K562 (cell line): ENCODE data around the gene SATB1. TPM values are rescaled to one million over a fixed set of nuclear protein-coding genes. Genes with fewer than 3 reads are reported as not detected.

Source experiments
- ATAC-seq: fragments of 200-7000 bp; cut with Tn5 transposase; 3 replicates; pipeline ENCODE4 v1.9.1; 2020; ENCODE audit warnings: moderate library complexity
- BruUV-seq: library from RNA; stranded (reverse); fragments of 400-500 nt; replicated peaks from 2 replicates; lab custom pipeline; 2021; lab: Mats Ljungman, UMichigan
- CTCF ChIA-PET: fragments of 300-600 bp; formaldehyde crosslinking; extraction: SDS; loops from one replicate; lab custom pipeline; 2021; ENCODE audit warnings: low intra/inter-chr PET ratio; lab: Yijun Ruan, JAX
- POLR2A ChIA-PET: fragments of 300-600, 350-650 bp; sonication (Branson Sonifier 250); formaldehyde crosslinking; extraction: SDS; loops from one replicate; lab custom pipeline; 2021; ENCODE audit warnings: antibody characterized with exemption, inconsistent platforms; lab: Yijun Ruan, JAX
- DNase-seq, 4 experiments: peaks; one replicate each; pipeline versions ENCODE4 v3.0.0 to v3.0.0-alpha.2; 2011 to 2018; ENCODE audit warnings: low spot score in 3 of 4, mixed read lengths in 3 of 4; ENCODE audit errors: extremely low read depth in 1 of 4
- FAIRE-seq: peaks from 2 replicates; lab custom pipeline; 2011; peaks lifted over from hg19 to GRCh38; lab: Jason Lieb, UNC
- H2AFZ ChIP-seq: 2 replicates; pipeline ENCODE4 v1.6.0; 2011; ENCODE audit warnings: low read depth, low read length, control low read depth, inconsistent platforms
- H3K27ac ChIP-seq: fragments of 200-600 bp; 3 replicates; pipeline ENCODE4 v1.8.0; 2011; ENCODE audit warnings: low read depth, mild to moderate bottlenecking, control low read depth, inconsistent platforms, low read length, moderate library complexity, mixed read lengths; ENCODE audit errors: extremely low read depth
- H3K27me3 ChIP-seq, 2 experiments: fragments of 300-600 bp in 1 of 2; 2 replicates in 1 of 2; 3 replicates in 1 of 2; pipeline versions ENCODE4 v1.6.0 to v1.8.0; 2011; ENCODE audit warnings: inconsistent platforms in 2 of 2, low read length in 2 of 2, mild to moderate bottlenecking in 1 of 2, mixed read lengths in 1 of 2, moderate library complexity in 1 of 2; ENCODE audit not compliant: control insufficient read depth in 2 of 2, insufficient read depth in 2 of 2
- H3K36me3 ChIP-seq: fragments of 300-600 bp; 3 replicates; pipeline ENCODE4 v1.8.0; 2011; ENCODE audit warnings: mild to moderate bottlenecking, low read length, inconsistent platforms; ENCODE audit not compliant: control insufficient read depth, insufficient read depth
- H3K4me1 ChIP-seq, 2 experiments: fragments of 200-600 bp in 1 of 2; replicated peaks in 1 of 2; 2 replicates in 1 of 2; 3 replicates in 1 of 2; pipeline versions ENCODE4 v1.5.1 to v1.8.0; 2011; ENCODE audit warnings: inconsistent platforms in 2 of 2, low read length in 2 of 2, mild to moderate bottlenecking in 1 of 2, mixed read lengths in 1 of 2, moderate library complexity in 1 of 2; ENCODE audit not compliant: control insufficient read depth in 2 of 2, insufficient read depth in 2 of 2
- H3K4me2 ChIP-seq: 2 replicates; pipeline ENCODE4 v1.6.1; 2011; ENCODE audit warnings: low read length, control low read depth, inconsistent platforms, mixed read lengths; ENCODE audit not compliant: insufficient read depth
- H3K4me3 ChIP-seq: fragments of 200-600 bp; sonication (generic), shearing (Covaris generic); 2 replicates; pipeline ENCODE4 v1.5.1; 2016; ENCODE audit warnings: control low read depth, inconsistent platforms
- H3K79me2 ChIP-seq: fragments of 200-600 bp; 3 replicates; pipeline ENCODE4 v1.8.0; 2011; ENCODE audit warnings: low read length, inconsistent platforms; ENCODE audit not compliant: control insufficient read depth, insufficient read depth
- H3K9ac ChIP-seq, 2 experiments: 2 replicates each; pipeline versions ENCODE4 v1.6.0 to v1.6.1; 2011; ENCODE audit warnings: low read depth in 2 of 2, low read length in 2 of 2, control low read depth in 1 of 2, inconsistent platforms in 1 of 2, mild to moderate bottlenecking in 1 of 2, mixed read lengths in 1 of 2; ENCODE audit not compliant: insufficient read depth in 1 of 2
- H3K9me1 ChIP-seq: one replicate; pipeline ENCODE4 v1.6.0; 2011; ENCODE audit warnings: inconsistent platforms, mild to moderate bottlenecking, low read length, moderate library complexity; ENCODE audit not compliant: control insufficient read depth, insufficient read depth
- H3K9me3 ChIP-seq: replicated peaks from 2 replicates; pipeline ENCODE4 v1.5.1; 2011; ENCODE audit warnings: low read depth, low read length, inconsistent platforms; ENCODE audit not compliant: control insufficient read depth, insufficient read depth
- H4K20me1 ChIP-seq: replicated peaks from 2 replicates; pipeline ENCODE4 v1.6.1; 2011; ENCODE audit warnings: low read length, inconsistent platforms, mixed read lengths; ENCODE audit not compliant: control insufficient read depth, insufficient read depth
- ETV1 ChIP-seq: fragments of 450-650 bp; conservative IDR thresholded peaks from 2 replicates; pipeline ENCODE4 v1.6.1; 2016; ENCODE audit warnings: missing genetic modification characterization, control low read depth, low read depth, missing compliant biosample characterization
- FOXJ3 ChIP-seq: sonication (generic); formaldehyde crosslinking; IDR thresholded peaks from 2 replicates; pipeline ENCODE4 v1.4.0; 2020; ENCODE audit warnings: mild to moderate bottlenecking, missing genetic modification reagents
- SMARCC2 ChIP-seq: fragments of 450-650 bp; IDR thresholded peaks from 2 replicates; pipeline ENCODE4 v1.6.1; 2017; ENCODE audit warnings: antibody characterized with exemption, moderate library complexity, mild to moderate bottlenecking, low read depth
- TRIM25 ChIP-seq: fragments of 450-650 bp; IDR thresholded peaks from 2 replicates; pipeline ENCODE4 v1.7.0; 2016; ENCODE audit warnings: borderline replicate concordance
- ZBTB5 ChIP-seq: fragments of 450-650 bp; IDR thresholded peaks from 2 replicates; pipeline ENCODE4 v1.6.1; 2017; ENCODE audit warnings: antibody characterized with exemption
- WGBS: fragments of 100-300 bp; shearing (Covaris generic); methylation state at CpG from one replicate; pipeline ENCODE4 v1.1.6; 2016; ENCODE audit warnings: low coverage, mixed read lengths; ENCODE audit not compliant: insufficient coverage; ENCODE audit errors: missing lambda C conversion rate; 5-methylcytosine and 5-hydroxymethylcytosine counted together
- in situ Hi-C: fragments of 300-500 bp; cut with MboI; formaldehyde crosslinking; loops from 4 replicates; pipeline ENCODE4 v1.15.0; 2018; ENCODE audit warnings: inconsistent platforms, mixed read lengths
- intact Hi-C: fragments of 100-400 bp; cut with micrococcal nuclease; formaldehyde crosslinking; loops from 2 replicates; pipeline ENCODE4 v1.14.2; 2022
- polyA plus RNA-seq, 8 experiments: library from polyadenylated mRNA; depleted of rRNA in 4 of 8; stranded (reverse) in 5 of 8; unstranded in 3 of 8; fragments of >200 nt; fragmentation: Nextera tagmentation in 2 of 8; fragmentation: Illumina TruSeq in 1 of 8; extraction: Ambion mirVana in 2 of 8; extraction: Trizol in 1 of 8; gene quantifications; 2 replicates each; pipeline versions ENCODE4 v1.2.1 to v1.2.3, GENCODE V29; 2011 to 2014; ENCODE audit warnings: inconsistent platforms in 1 of 8, missing spikeins in 1 of 8
- total RNA-seq, 7 experiments: library from RNA; depleted of rRNA in 6 of 7; stranded (reverse); fragments of >200 nt in 6 of 7; fragmentation: Illumina TruSeq in 2 of 7; extraction: Trizol in 2 of 7; gene quantifications; 2 replicates each; pipeline versions ENCODE4 v1.2.1 to v1.2.3, GENCODE V29; 2011 to 2021; ENCODE audit warnings: low replicate concordance in 1 of 7
- TF ChIP-seq, protein P1 (sequence below): fragments of 250-450 bp; sonication (Bioruptor Pico); IDR thresholded peaks from 2 replicates; pipeline ENCODE4 v1.4.0; 2020; ENCODE audit warnings: mild to moderate bottlenecking
- TF ChIP-seq, protein P2 (sequence below): fragments of 250-450 bp; sonication (Bioruptor Pico); IDR thresholded peaks from 2 replicates; pipeline ENCODE4 v1.8.0; 2021; ENCODE audit warnings: moderate library complexity, mild to moderate bottlenecking, inconsistent platforms
- TF ChIP-seq, protein P3 (sequence below), 2 experiments: fragments of 450-650 bp; IDR thresholded peaks; 2 replicates each; pipeline ENCODE4 v1.6.1; 2016; ENCODE audit warnings: mild to moderate bottlenecking in 2 of 2, borderline replicate concordance in 1 of 2, low read depth in 1 of 2, moderate library complexity in 1 of 2

SATB1 gene
- total and polyA plus RNA-seq, 9 of the 15 experiments (the other 6 are each of a cell fraction or from before 2014, with no cell fraction given) = 0.03 to 2.5 (median 0.15) TPM; not detected in 1

GRCh38 chr3:18432752-18433151 lies 7.6 kb upstream of the SATB1 start:
- Histone ChIP-seq H3K4me3 (no peak overlapping the region), H3K9me1 (no peaks in the 10 kb centered on the region), H3K9ac (no peak overlapping the region), H3K4me2 (no peak overlapping the region), H3K4me1 (no peaks in the 10 kb centered on the region), H2AFZ (no peak overlapping the region), H3K27me3 (no peaks in the 10 kb centered on the region), H3K27ac (no peak overlapping the region), H3K9me3 (no peaks in the 10 kb centered on the region), H3K79me2 (no peaks in the 10 kb centered on the region), H3K36me3 (no peaks in the 10 kb centered on the region), H4K20me1 (no peaks in the 10 kb centered on the region)
- DNase-seq (no peak), ATAC-seq (no peak), FAIRE-seq (no peak)
- in situ Hi-C loops = no loop called here
- 0% methylated on average over 1 of the region's 1 CpG for WGBS
- ChIA-PET CTCF (no interaction called here), POLR2A (interaction anchor here (0.7 kb wide), 1 partner anchor 10 kb away, joined by 3 read pairs; no protein-coding TSS in a partner anchor)
- no TSS peak for BruUV-seq
- intact Hi-C loops = no loop called here
- TF ChIP-seq ETV1 (tag) (no peak), TRIM25 (no peak), ZBTB5 (no peak), SMARCC2 (no peak), FOXJ3 (CRISPR knock-in tag) (no peak)
- TF ChIP-seq, protein P1, sequence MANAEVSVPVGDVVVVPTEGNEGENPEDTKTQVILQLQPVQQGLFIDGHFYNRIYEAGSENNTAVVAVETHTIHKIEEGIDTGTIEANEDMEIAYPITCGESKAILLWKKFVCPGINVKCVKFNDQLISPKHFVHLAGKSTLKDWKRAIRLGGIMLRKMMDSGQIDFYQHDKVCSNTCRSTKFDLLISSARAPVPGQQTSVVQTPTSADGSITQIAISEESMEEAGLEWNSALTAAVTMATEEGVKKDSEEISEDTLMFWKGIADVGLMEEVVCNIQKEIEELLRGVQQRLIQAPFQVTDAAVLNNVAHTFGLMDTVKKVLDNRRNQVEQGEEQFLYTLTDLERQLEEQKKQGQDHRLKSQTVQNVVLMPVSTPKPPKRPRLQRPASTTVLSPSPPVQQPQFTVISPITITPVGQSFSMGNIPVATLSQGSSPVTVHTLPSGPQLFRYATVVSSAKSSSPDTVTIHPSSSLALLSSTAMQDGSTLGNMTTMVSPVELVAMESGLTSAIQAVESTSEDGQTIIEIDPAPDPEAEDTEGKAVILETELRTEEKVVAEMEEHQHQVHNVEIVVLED (CRISPR knock-in tag) = no peak
- TF ChIP-seq, protein P2, sequence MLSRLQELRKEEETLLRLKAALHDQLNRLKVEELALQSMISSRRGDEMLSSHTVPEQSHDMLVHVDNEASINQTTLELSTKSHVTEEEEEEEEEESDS (CRISPR knock-in tag) = no peak
- TF ChIP-seq, protein P3, sequence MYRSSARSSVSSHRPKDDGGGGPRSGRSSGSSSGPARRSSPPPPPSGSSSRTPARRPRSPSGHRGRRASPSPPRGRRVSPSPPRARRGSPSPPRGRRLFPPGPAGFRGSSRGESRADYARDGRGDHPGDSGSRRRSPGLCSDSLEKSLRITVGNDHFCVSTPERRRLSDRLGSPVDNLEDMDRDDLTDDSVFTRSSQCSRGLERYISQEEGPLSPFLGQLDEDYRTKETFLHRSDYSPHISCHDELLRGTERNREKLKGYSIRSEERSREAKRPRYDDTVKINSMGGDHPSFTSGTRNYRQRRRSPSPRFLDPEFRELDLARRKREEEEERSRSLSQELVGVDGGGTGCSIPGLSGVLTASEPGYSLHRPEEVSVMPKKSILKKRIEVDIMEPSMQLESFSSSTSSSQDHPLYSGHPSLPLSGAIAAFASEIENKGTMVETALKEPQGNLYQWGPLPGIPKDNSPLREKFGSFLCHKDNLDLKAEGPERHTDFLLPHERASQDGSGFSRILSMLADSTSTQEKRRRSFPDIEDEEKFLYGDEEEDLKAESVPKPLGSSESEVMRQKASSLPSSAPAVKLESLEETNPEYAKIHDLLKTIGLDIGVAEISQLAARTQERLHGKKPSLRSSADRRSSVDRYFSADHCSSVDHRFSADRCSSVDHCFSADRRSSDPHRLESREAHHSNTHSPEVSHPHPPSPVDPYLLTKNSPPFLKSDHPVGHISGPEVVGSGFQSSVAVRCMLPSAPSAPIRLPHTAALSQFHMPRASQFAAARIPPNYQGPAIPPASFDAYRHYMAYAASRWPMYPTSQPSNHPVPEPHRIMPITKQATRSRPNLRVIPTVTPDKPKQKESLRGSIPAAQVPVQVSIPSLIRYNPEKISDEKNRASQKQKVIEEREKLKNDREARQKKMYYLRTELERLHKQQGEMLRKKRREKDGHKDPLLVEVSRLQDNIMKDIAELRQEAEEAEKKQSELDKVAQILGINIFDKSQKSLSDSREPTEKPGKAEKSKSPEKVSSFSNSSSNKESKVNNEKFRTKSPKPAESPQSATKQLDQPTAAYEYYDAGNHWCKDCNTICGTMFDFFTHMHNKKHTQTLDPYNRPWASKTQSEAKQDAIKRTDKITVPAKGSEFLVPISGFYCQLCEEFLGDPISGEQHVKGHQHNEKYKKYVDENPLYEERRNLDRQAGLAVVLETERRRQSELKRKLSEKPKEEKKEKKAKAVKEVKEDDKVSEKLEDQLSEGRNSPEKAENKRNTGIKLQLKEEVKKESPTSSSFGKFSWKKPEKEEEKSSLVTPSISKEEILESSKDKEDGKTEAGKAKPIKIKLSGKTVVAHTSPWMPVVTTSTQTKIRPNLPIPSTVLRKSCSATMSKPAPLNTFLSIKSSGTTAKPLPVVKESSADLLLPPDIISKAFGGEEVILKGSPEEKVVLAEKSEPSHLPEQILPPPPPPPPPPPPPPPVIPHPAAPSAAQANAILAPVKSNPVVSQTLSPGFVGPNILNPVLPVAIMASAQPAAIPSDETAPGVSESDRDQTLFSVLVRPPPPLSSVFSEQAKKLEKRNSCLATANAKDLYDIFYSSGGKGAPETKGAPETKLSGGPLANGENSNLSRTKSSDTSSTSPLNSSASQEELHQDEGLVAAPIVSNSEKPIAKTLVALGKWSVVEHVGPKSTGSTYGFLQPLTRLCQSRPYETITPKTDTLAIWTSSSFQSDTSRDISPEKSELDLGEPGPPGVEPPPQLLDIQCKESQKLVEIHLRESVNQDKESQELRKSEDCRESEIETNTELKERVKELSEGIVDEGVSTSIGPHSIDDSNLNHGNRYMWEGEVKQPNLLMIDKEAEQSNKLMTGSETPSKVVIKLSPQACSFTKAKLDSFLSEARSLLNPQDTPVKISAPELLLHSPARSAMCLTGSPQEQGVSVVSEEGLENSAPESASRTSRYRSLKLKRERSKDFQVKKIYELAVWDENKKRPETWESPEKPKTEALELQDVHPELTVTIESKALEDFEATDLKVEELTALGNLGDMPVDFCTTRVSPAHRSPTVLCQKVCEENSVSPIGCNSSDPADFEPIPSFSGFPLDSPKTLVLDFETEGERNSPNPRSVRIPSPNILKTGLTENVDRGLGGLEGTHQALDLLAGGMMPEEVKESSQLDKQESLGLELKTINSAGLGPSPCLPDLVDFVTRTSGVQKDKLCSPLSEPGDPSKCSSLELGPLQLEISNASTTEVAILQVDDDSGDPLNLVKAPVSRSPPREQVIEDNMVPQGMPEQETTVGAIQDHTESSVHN (IDR thresholded peaks at IDR 0.05; ENCODE audit: borderline replicate concordance in 1 of 2, low read depth in 1 of 2) = no peak
